ENCODE data around the gene ASB3.

- TF ChIP-seq, protein P1, sequence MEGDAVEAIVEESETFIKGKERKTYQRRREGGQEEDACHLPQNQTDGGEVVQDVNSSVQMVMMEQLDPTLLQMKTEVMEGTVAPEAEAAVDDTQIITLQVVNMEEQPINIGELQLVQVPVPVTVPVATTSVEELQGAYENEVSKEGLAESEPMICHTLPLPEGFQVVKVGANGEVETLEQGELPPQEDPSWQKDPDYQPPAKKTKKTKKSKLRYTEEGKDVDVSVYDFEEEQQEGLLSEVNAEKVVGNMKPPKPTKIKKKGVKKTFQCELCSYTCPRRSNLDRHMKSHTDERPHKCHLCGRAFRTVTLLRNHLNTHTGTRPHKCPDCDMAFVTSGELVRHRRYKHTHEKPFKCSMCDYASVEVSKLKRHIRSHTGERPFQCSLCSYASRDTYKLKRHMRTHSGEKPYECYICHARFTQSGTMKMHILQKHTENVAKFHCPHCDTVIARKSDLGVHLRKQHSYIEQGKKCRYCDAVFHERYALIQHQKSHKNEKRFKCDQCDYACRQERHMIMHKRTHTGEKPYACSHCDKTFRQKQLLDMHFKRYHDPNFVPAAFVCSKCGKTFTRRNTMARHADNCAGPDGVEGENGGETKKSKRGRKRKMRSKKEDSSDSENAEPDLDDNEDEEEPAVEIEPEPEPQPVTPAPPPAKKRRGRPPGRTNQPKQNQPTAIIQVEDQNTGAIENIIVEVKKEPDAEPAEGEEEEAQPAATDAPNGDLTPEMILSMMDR (IDR thresholded peaks at IDR 0.05; ENCODE audit: low read depth, low read length): no peak
- no peak for TF ChIP-seq POLR2A (IDR thresholded peaks at IDR 0.05; ENCODE audit: extremely low read depth, insufficient read length)
Measured at GRCh38 chr2:53813151-53813550, 26.4 kb upstream of the ASB3 start.

Measured in NB4 (cell line).